Measurements from ENCODE around the gene FAM163B. TPM values are rescaled to one million over a fixed set of nuclear protein-coding genes. Genes with fewer than 3 reads are reported as not detected.
A peak's percentile ranks its signal among the peaks of the same experiment; 100 is the strongest.

Gene FAM163B
- total and polyA plus RNA-seq, 8 donors, result 0.23 to 2.7 (median 1.7) TPM; not detected in 1

DNA sequence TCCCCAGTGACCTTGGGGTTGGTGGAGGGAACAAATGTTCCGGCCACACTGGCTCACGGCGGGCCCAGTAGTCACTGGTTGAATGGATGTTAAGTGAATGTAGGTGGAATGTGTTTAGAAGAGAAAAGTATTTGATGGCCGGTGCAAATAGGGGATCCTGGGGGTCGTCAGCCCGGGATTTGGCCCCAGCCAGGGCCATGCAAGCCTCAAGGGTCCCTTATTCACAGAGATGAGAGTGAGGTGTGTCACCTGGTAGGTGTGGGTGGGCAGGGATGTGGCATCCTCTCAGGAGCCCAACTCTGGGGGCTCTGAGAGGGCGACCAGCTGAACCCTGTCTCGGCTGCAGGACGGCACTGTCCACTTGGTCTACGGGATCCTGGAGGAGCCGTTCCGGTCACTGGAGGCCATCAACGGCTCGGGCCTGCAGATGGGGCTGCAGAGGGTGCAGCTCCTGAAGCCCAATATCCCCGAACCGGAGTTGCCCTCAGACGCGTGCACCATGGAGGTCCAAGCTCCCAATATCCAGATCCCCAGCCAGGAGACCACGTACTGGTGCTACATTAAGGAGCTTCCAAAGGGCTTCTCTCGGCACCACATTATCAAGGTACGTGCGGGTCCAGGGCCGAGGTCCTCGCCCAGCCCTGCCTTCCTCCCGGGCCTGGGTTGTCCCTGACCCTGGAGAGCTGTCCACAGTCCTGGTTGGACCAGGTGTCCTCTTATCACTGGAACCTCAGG is 32.8 kb upstream of the FAM163B start:
- H3K27ac ChIP-seq, result no peak overlapping the region
- no peaks in the 10 kb centered on the region for H3K27me3 ChIP-seq
- ATAC-seq (no peak), DNase-seq (peak in 1 of 4 donors; percentile 53)
- TF ChIP-seq, protein P1, sequence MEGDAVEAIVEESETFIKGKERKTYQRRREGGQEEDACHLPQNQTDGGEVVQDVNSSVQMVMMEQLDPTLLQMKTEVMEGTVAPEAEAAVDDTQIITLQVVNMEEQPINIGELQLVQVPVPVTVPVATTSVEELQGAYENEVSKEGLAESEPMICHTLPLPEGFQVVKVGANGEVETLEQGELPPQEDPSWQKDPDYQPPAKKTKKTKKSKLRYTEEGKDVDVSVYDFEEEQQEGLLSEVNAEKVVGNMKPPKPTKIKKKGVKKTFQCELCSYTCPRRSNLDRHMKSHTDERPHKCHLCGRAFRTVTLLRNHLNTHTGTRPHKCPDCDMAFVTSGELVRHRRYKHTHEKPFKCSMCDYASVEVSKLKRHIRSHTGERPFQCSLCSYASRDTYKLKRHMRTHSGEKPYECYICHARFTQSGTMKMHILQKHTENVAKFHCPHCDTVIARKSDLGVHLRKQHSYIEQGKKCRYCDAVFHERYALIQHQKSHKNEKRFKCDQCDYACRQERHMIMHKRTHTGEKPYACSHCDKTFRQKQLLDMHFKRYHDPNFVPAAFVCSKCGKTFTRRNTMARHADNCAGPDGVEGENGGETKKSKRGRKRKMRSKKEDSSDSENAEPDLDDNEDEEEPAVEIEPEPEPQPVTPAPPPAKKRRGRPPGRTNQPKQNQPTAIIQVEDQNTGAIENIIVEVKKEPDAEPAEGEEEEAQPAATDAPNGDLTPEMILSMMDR (IDR thresholded peaks at IDR 0.05), result no peak
- H3K4me1 ChIP-seq, result no peaks in the 10 kb centered on the region
- H3K9me3 ChIP-seq, result no peaks in the 10 kb centered on the region
- intact Hi-C loops (cut with DNase I), result no loop called here
- H3K4me3 ChIP-seq, result no peak overlapping the region
- no peaks in the 10 kb centered on the region for H3K36me3 ChIP-seq

DNA sequence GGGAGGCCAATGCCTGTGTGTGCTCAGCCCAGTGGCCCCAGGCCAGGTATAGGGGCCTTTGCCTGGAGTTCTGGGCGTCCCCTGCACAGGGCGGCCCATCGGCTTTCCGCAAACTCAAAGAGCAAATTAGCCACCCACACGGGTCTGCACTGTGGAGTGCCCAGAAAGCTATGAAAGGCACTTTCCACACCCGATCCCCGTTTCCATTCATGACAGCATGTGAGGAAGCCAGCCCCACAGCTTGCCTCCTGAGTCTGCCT is 32.1 kb upstream of the FAM163B start:
- Histone ChIP-seq H3K4me3 (no peak overlapping the region), H3K9me3 (no peaks in the 10 kb centered on the region), H3K27me3 (no peaks in the 10 kb centered on the region), H3K27ac (no peak overlapping the region), H3K36me3 (no peaks in the 10 kb centered on the region), H3K4me1 (no peaks in the 10 kb centered on the region)
- TF ChIP-seq, protein P1 (IDR thresholded peaks at IDR 0.05), result no peak
- peak in 1 of 4 donors; percentile 48 for DNase-seq
- ATAC-seq, result no peak
- intact Hi-C loops (cut with DNase I), result no loop called here

DNA sequence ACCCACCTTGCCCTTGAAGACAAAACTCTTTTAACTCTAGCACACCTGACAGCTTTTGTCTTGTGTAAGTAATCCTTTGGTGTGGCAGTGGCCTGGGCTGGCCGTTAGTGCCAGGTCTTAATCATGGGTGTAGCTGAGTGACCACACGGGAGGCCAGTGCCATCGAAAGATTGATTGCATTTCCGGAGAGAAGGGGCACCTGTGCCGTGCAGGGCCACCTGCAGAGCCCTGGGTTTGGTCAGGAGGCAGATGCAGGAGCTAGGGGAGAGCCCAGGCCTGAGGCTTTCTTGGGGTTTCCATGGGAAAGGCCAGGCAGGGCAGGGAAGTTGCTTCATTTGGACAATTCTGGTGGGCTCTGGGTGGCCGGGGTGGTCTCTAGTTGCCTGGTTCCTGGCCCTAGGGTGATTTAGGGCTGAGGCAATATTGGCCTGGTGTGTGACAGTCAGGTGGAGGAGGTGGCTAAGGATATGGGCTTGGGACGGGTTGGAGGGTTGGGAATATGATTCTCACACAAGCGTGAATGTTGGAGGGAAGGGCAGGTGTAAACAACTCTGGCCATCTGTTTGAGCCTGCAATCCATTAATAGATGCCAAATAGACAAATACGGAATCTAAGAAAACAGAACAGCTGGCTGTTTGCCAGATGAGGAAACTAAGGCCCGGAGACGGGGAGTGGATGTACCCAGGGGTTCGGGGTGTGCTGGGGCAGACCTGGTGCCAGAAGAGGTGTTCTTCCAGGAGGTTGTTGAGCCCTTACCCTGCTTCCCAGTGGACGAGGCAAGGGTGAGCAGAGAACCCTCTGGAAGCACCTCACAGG is 31.6 kb upstream of the FAM163B start:
- TF ChIP-seq, protein P1 (IDR thresholded peaks at IDR 0.05), result no peak
- Histone ChIP-seq H3K36me3 (no peaks in the 10 kb centered on the region), H3K4me3 (no peak overlapping the region), H3K9me3 (no peaks in the 10 kb centered on the region), H3K27ac (no peak overlapping the region), H3K4me1 (no peaks in the 10 kb centered on the region), H3K27me3 (no peaks in the 10 kb centered on the region)
- no peak for ATAC-seq
- intact Hi-C loops (cut with DNase I), result no loop called here
- DNase-seq, result peak in 1 of 4 donors; percentile 41

DNA sequence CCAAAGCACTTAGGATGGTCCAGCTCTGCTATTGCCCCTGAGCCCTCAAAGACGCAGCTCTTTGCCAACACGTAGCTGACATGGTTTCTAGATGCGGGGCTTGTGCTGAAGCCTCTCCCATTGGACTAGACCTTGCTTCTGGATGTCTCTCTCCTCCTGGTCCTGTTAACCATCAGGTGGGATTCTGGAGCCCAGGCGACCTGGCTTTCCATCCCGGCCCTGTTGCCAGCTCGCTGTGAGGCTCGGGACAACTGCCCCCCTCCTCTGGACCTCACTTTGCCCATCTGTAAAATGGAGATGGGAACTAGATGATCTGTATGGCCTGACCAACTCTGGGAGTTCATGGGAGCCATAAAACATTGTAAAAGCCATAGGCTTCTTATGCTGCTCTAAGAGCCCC is 31.0 kb upstream of the FAM163B start:
- no peak for ATAC-seq
- no peaks in the 10 kb centered on the region for H3K4me1 ChIP-seq
- H3K27ac ChIP-seq, result no peak overlapping the region
- no peaks in the 10 kb centered on the region for H3K36me3 ChIP-seq
- H3K27me3 ChIP-seq, result no peaks in the 10 kb centered on the region
- no peaks in the 10 kb centered on the region for H3K9me3 ChIP-seq
- intact Hi-C loops (cut with DNase I), result no loop called here
- peak in 1 of 4 donors; percentile 52 for DNase-seq
- TF ChIP-seq, protein P1 (IDR thresholded peaks at IDR 0.05), result no peak
- H3K4me3 ChIP-seq, result no peak overlapping the region

DNA sequence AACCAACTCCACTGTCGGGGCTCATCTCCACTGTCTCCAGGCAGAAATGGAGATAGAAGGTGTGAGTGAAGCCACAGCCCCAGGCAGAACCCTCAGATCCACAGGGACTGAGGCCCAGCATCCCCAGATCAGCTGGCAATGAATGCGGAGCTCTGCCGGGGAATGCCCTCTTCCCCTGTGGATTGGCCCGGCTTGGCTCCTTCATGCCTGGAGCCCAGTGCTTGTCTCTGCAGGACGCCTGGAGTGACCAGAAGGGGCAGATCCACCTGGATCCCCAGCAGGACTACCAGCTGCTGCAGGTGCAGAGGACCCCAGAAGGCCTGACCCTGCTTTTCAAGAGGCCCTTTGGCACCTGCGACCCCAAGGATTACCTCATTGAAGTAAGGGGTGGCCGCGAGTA is 30.4 kb upstream of the FAM163B start:
- intact Hi-C loops (cut with DNase I), result no loop called here
- ATAC-seq (no peak), DNase-seq (peak in 1 of 4 donors; percentile 45)
- no peaks in the 10 kb centered on the region for H3K36me3 ChIP-seq
- TF ChIP-seq, protein P1 (IDR thresholded peaks at IDR 0.05), result no peak
- H3K9me3 ChIP-seq, result no peaks in the 10 kb centered on the region
- no peaks in the 10 kb centered on the region for H3K4me1 ChIP-seq
- H3K27ac ChIP-seq, result no peak overlapping the region
- H3K27me3 ChIP-seq, result peaks cover 0 to under 1% of the 10 kb centered on the region in 2 donors
- no peak overlapping the region for H3K4me3 ChIP-seq

Data from left lung (tissue), 10 donors.